ENCODE measurements around the gene GNG8.

Gene GNG8

GRCh38 chr19:46659151-46660007 lies 23.4 kb upstream of the GNG8 start:
- peak; percentile 13 for DNase-seq (ENCODE audit: extremely low spot score)
- ChIA-PET CTCF (interaction anchor here (0.9 to 7.9 kb wide), 7 partner anchors 13 to 130 kb away, joined by 3 to 287 read pairs (median 3); no protein-coding TSS in a partner anchor), POLR2A (interaction anchor here (0.5 kb wide), 2 partner anchors 9 to 53 kb away, joined by 3 to 4 read pairs; no protein-coding TSS in a partner anchor)
- TF ChIP-seq, protein P1, sequence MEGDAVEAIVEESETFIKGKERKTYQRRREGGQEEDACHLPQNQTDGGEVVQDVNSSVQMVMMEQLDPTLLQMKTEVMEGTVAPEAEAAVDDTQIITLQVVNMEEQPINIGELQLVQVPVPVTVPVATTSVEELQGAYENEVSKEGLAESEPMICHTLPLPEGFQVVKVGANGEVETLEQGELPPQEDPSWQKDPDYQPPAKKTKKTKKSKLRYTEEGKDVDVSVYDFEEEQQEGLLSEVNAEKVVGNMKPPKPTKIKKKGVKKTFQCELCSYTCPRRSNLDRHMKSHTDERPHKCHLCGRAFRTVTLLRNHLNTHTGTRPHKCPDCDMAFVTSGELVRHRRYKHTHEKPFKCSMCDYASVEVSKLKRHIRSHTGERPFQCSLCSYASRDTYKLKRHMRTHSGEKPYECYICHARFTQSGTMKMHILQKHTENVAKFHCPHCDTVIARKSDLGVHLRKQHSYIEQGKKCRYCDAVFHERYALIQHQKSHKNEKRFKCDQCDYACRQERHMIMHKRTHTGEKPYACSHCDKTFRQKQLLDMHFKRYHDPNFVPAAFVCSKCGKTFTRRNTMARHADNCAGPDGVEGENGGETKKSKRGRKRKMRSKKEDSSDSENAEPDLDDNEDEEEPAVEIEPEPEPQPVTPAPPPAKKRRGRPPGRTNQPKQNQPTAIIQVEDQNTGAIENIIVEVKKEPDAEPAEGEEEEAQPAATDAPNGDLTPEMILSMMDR (IDR thresholded peaks at IDR 0.05; ENCODE audit: control extremely low read depth, extremely low read depth, low read depth, missing control alignments): no peak

DNA sequence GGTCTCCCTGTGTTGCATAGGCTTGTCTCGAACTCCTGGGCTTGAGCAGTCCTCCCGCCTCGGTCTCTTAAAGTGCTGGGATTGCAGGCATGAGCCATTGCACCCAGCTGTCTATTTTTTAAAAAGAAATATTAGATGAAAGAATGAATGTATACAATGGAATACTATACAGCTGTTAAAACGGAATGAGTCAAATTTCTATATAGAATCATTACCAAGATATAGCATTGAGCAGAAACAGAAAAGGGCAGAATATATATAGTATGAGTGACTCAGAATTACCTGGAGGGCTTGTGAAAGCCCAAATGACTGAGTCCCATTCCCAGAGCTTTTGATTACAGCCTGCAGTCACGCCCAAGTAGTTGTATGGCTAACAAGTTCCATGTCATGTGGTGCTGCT lies 20.5 kb upstream of the GNG8 start:
- no peak for DNase-seq (ENCODE audit: extremely low spot score)
- TF ChIP-seq, protein P1 (IDR thresholded peaks at IDR 0.05; ENCODE audit: control extremely low read depth, extremely low read depth, low read depth, missing control alignments): no peak
- CTCF ChIA-PET: interaction anchor here (0.9 to 2.2 kb wide), 7 partner anchors 9 to 588 kb away, joined by 3 to 14 read pairs (median 5); no protein-coding TSS in a partner anchor
- POLR2A ChIA-PET: no interaction called here

DNA sequence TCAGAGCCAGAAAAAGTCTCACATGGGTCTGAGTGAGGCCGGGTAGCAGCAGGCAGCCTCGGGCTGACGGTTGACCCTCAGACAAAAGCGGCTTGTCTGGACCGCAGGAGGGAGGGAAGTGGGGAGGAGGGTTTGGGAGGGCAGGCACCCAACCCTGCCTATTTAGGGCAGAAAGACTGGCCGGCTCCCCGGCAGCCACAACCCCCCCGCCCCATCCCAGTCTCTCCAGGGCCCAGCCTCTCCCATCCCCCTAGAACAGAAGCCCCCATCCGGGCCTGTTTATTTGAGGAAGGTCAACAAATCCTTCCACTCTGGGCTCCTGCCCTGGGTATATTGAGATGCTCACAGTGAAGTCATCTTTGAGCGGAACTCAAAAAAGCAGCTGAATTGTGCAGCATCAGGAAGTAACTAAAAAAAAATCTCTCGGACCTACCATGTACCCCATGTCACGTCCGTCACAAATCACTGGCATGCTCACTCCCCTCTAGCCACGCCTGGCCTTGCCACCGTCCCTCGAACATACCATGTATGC lies 18.7 kb upstream of the GNG8 start:
- DNase-seq (ENCODE audit: extremely low spot score): no peak
- TF ChIP-seq, protein P1 (IDR thresholded peaks at IDR 0.05; ENCODE audit: control extremely low read depth, extremely low read depth, low read depth, missing control alignments): no peak
- ChIA-PET POLR2A (no interaction called here), CTCF (interaction anchor here (0.7 to 1.8 kb wide), 4 partner anchors 15 to 259 kb away, joined by 3 to 4 read pairs (median 4); no protein-coding TSS in a partner anchor)

GRCh38 chr19:46650445-46650844 lies 14.4 kb upstream of the GNG8 start:
- TF ChIP-seq, protein P1 (IDR thresholded peaks at IDR 0.05; ENCODE audit: control extremely low read depth, extremely low read depth, low read depth, missing control alignments): no peak
- no peak for DNase-seq (ENCODE audit: extremely low spot score)
- ChIA-PET POLR2A (interaction anchor here (0.7 kb wide), 1 partner anchor 9 kb away, joined by 3 read pairs; no protein-coding TSS in a partner anchor), CTCF (interaction anchor here (1.3 kb wide), 1 partner anchor 37 kb away, joined by 3 read pairs; no protein-coding TSS in a partner anchor)

- TF ChIP-seq, protein P1 (IDR thresholded peaks at IDR 0.05; ENCODE audit: control extremely low read depth, extremely low read depth, low read depth, missing control alignments): no peak
- ChIA-PET CTCF (interaction anchor here (1.0 to 1.8 kb wide), 3 partner anchors 13 to 35 kb away, joined by 3 to 5 read pairs (median 4); no protein-coding TSS in a partner anchor), POLR2A (no interaction called here)
- DNase-seq (ENCODE audit: extremely low spot score): no peak
Measured at GRCh38 chr19:46648961-46649960, 13.3 kb upstream of the GNG8 start.

Data from GM10248 (cell line).